Parathyroid adenoma (tissue), 2 donors: ENCODE measurements around the gene TSHZ2.

Experiments used
- H2AFZ ChIP-seq: fragments of 300-600 bp; sonication (generic); one replicate; pipeline ENCODE4 v1.7.0; 2017; ENCODE audit warnings: antibody characterized with exemption, mild to moderate bottlenecking
- H3K27ac ChIP-seq: fragments of 300-600 bp; sonication (generic); one replicate; pipeline ENCODE4 v1.7.0; 2017
- H3K27me3 ChIP-seq: fragments of 300-600 bp; sonication (generic); one replicate; pipeline ENCODE4 v1.7.0; 2017; ENCODE audit warnings: low read length; ENCODE audit not compliant: control insufficient read depth, insufficient read depth
- H3K36me3 ChIP-seq: fragments of 300-600 bp; sonication (generic); one replicate; pipeline ENCODE4 v1.7.0; 2017; ENCODE audit warnings: low read length; ENCODE audit not compliant: control insufficient read depth, insufficient read depth
- H3K4me1 ChIP-seq: fragments of 300-600 bp; sonication (generic); one replicate; pipeline ENCODE4 v1.7.0; 2017; ENCODE audit warnings: control low read depth
- H3K4me2 ChIP-seq: fragments of 300-600 bp; sonication (generic); one replicate; pipeline ENCODE4 v1.7.0; 2017; ENCODE audit warnings: low read length
- H3K4me3 ChIP-seq: fragments of 300-600 bp; sonication (generic); one replicate; pipeline ENCODE4 v1.7.0; 2017; ENCODE audit warnings: low read depth, low read length
- H3K79me2 ChIP-seq: fragments of 300-600 bp; sonication (generic); one replicate; pipeline ENCODE4 v1.7.0; 2017; ENCODE audit warnings: control low read depth
- H3K9ac ChIP-seq: fragments of 300-600 bp; sonication (generic); one replicate; pipeline ENCODE4 v1.7.0; 2017; ENCODE audit warnings: mild to moderate bottlenecking
- H3K9me3 ChIP-seq: fragments of 300-600 bp; sonication (generic); one replicate; pipeline ENCODE4 v1.7.0; 2017; ENCODE audit warnings: low read length; ENCODE audit not compliant: control insufficient read depth
- CTCF ChIP-seq: fragments of 300-600 bp; sonication (generic); IDR thresholded peaks from one replicate; pipeline ENCODE4 v1.7.0; 2017; ENCODE audit warnings: antibody characterized with exemption, mild to moderate bottlenecking
- donor health status: primary hyperparathyroidism.

Gene TSHZ2

GRCh38 chr20:53480913-53481312 lies 508.8 kb downstream of the TSHZ2 start:
- H3K4me1 ChIP-seq, result no peaks in the 10 kb centered on the region
- H3K79me2 ChIP-seq, result no peaks in the 10 kb centered on the region
- H3K27ac ChIP-seq, result no peak overlapping the region
- H3K4me3 ChIP-seq, result no peak overlapping the region
- H3K27me3 ChIP-seq, result no peaks in the 10 kb centered on the region
- H2AFZ ChIP-seq, result no peak overlapping the region
- no peak overlapping the region for H3K9ac ChIP-seq
- no peaks in the 10 kb centered on the region for H3K9me3 ChIP-seq
- TF ChIP-seq CTCF, result no peak
- no peaks in the 10 kb centered on the region for H3K36me3 ChIP-seq
- no peak overlapping the region for H3K4me2 ChIP-seq

GRCh38 chr20:53487461-53488200 lies 515.5 kb downstream of the TSHZ2 start:
- H3K27ac ChIP-seq, result no peak overlapping the region
- no peaks in the 10 kb centered on the region for H3K36me3 ChIP-seq
- H3K4me3 ChIP-seq, result no peak overlapping the region
- no peaks in the 10 kb centered on the region for H3K27me3 ChIP-seq
- H3K9ac ChIP-seq, result no peak overlapping the region
- no peak overlapping the region for H3K4me2 ChIP-seq
- TF ChIP-seq CTCF, result no peak
- no peaks in the 10 kb centered on the region for H3K9me3 ChIP-seq
- H3K79me2 ChIP-seq, result no peaks in the 10 kb centered on the region
- no peak overlapping the region for H2AFZ ChIP-seq
- H3K4me1 ChIP-seq, result no peaks in the 10 kb centered on the region

GRCh38 chr20:53488775-53489272 lies 516.7 kb downstream of the TSHZ2 start:
- H3K9ac ChIP-seq, result no peak overlapping the region
- H3K4me2 ChIP-seq, result no peak overlapping the region
- no peaks in the 10 kb centered on the region for H3K36me3 ChIP-seq
- no peaks in the 10 kb centered on the region for H3K9me3 ChIP-seq
- TF ChIP-seq CTCF, result no peak
- no peak overlapping the region for H3K4me3 ChIP-seq
- no peaks in the 10 kb centered on the region for H3K4me1 ChIP-seq
- H3K27ac ChIP-seq, result no peak overlapping the region
- H3K79me2 ChIP-seq, result no peaks in the 10 kb centered on the region
- H2AFZ ChIP-seq, result no peak overlapping the region
- H3K27me3 ChIP-seq, result no peaks in the 10 kb centered on the region

GRCh38 chr20:53489528-53489927 lies 517.4 kb downstream of the TSHZ2 start:
- Histone ChIP-seq H2AFZ (no peak overlapping the region), H3K27ac (no peak overlapping the region), H3K4me2 (no peak overlapping the region), H3K9ac (no peak overlapping the region), H3K36me3 (no peaks in the 10 kb centered on the region), H3K4me3 (no peak overlapping the region), H3K27me3 (no peaks in the 10 kb centered on the region), H3K9me3 (no peaks in the 10 kb centered on the region), H3K4me1 (no peaks in the 10 kb centered on the region), H3K79me2 (no peaks in the 10 kb centered on the region)
- TF ChIP-seq CTCF, result no peak

- Histone ChIP-seq H3K79me2 (no peaks in the 10 kb centered on the region), H3K27me3 (no peaks in the 10 kb centered on the region), H3K4me3 (no peak overlapping the region), H3K27ac (no peak overlapping the region), H3K4me1 (no peaks in the 10 kb centered on the region), H3K36me3 (no peaks in the 10 kb centered on the region), H3K9ac (no peak overlapping the region), H2AFZ (no peak overlapping the region), H3K9me3 (no peaks in the 10 kb centered on the region), H3K4me2 (no peak overlapping the region)
- TF ChIP-seq CTCF, result no peak
Measured at GRCh38 chr20:53490620-53491019, 518.5 kb downstream of the TSHZ2 start.
